GM23248 (cell line): ENCODE results near the gene SLC37A1. TPM values are rescaled to one million over a fixed set of nuclear protein-coding genes. Genes with fewer than 3 reads are reported as not detected.

ENCODE experiments used
- DNase-seq: peaks from one replicate; pipeline ENCODE4 v3.0.0-alpha.2; 2015
- H2AFZ ChIP-seq: fragments of 200-600 bp; sonication (generic); 2 replicates; pipeline ENCODE4 v1.6.1; 2016; ENCODE audit warnings: antibody characterized with exemption
- H3F3A ChIP-seq: fragments of 200-600 bp; sonication (generic); 2 replicates; pipeline ENCODE4 v1.6.1; 2016; ENCODE audit warnings: mild to moderate bottlenecking, antibody characterized with exemption, mixed run types; ENCODE audit not compliant: insufficient read depth
- H3K27ac ChIP-seq: fragments of 200-600 bp; sonication (generic); 2 replicates; pipeline ENCODE4 v1.5.1; 2016; ENCODE audit warnings: mild to moderate bottlenecking
- H3K27me3 ChIP-seq: fragments of 200-600 bp; sonication (generic); replicated peaks from 2 replicates; pipeline ENCODE4 v1.6.1; 2016; ENCODE audit warnings: mild to moderate bottlenecking; ENCODE audit not compliant: insufficient read depth
- H3K36me3 ChIP-seq: fragments of 200-600 bp; sonication (generic); 2 replicates; pipeline ENCODE4 v1.6.1; 2016; ENCODE audit warnings: low read depth, mild to moderate bottlenecking
- H3K4me1 ChIP-seq: fragments of 200-600 bp; sonication (generic); 2 replicates; pipeline ENCODE4 v1.6.1; 2016; ENCODE audit warnings: mild to moderate bottlenecking; ENCODE audit not compliant: insufficient read depth
- H3K4me2 ChIP-seq: fragments of 200-600 bp; sonication (generic); one replicate; pipeline ENCODE4 v1.6.1; 2016; ENCODE audit warnings: mild to moderate bottlenecking; ENCODE audit not compliant: unreplicated experiment
- H3K4me3 ChIP-seq: fragments of 200-600 bp; sonication (generic); 2 replicates; pipeline ENCODE4 v1.5.1; 2016; ENCODE audit warnings: mild to moderate bottlenecking
- H3K79me2 ChIP-seq: fragments of 200-600 bp; sonication (generic); 2 replicates; pipeline ENCODE4 v1.6.1; 2016; ENCODE audit warnings: mild to moderate bottlenecking; ENCODE audit not compliant: insufficient read depth
- H3K9ac ChIP-seq: fragments of 200-600 bp; sonication (generic); 2 replicates; pipeline ENCODE4 v1.6.1; 2016; ENCODE audit warnings: mild to moderate bottlenecking
- H3K9me2 ChIP-seq: fragments of 200-600 bp; sonication (generic); 2 replicates; pipeline ENCODE4 v1.6.1; 2016; ENCODE audit warnings: mixed run types, mild to moderate bottlenecking, moderate library complexity; ENCODE audit not compliant: insufficient read depth
- H3K9me3 ChIP-seq: fragments of 200-600 bp; sonication (generic); one replicate; pipeline ENCODE4 v1.6.1; 2017; ENCODE audit warnings: low read depth
- H4K20me1 ChIP-seq: fragments of 200-600 bp; sonication (generic); 2 replicates; pipeline ENCODE4 v1.6.0; 2016; ENCODE audit not compliant: insufficient read depth
- EZH2 ChIP-seq: fragments of 200-600 bp; sonication (generic); IDR thresholded peaks from 2 replicates; pipeline ENCODE4 v1.6.1; 2018; ENCODE audit warnings: antibody characterized with exemption, mild to moderate bottlenecking; ENCODE audit not compliant: insufficient read depth, poor library complexity, severe bottlenecking
- EZH2phosphoT487 ChIP-seq: fragments of 200-600 bp; sonication (generic); IDR thresholded peaks from 2 replicates; pipeline ENCODE4 v1.6.1; 2018; ENCODE audit warnings: antibody characterized with exemption, moderate library complexity, mild to moderate bottlenecking, low read depth; ENCODE audit not compliant: insufficient read depth
- WGBS, 2 experiments: methylation state at CpG; one replicate each; pipeline ENCODE4 v1.1.6; 2015 to 2017; ENCODE audit warnings: low lambda C conversion rate in 2 of 2, low coverage in 1 of 2; ENCODE audit errors: missing lambda C conversion rate in 2 of 2; 5-methylcytosine and 5-hydroxymethylcytosine counted together
- in situ Hi-C: fragments of 300-500 bp; cut with MboI; formaldehyde crosslinking; loops from 2 replicates; pipeline ENCODE4 v1.15.0; 2020
- polyA plus RNA-seq: library from polyadenylated mRNA; unstranded; fragments of >200 nt; fragmentation: Nextera tagmentation; extraction: Ambion mirVana; gene quantifications from 2 replicates; pipeline ENCODE4 v1.2.1, GENCODE V29; 2016
- total RNA-seq: library from RNA; depleted of rRNA; stranded (reverse); fragments of >200 nt; shearing (Covaris generic); gene quantifications from 2 replicates; pipeline ENCODE4 v1.2.3, GENCODE V29; 2014

SLC37A1 gene
- total and polyA plus RNA-seq, 2 experiments from 2014 or later, result not detected

GRCh38 chr21:42568376-42568775, 54.7 kb downstream of the SLC37A1 start:
- H3K27ac ChIP-seq, result no peak overlapping the region
- H3K9me2 ChIP-seq, result no peaks in the 10 kb centered on the region
- in situ Hi-C loops, result no loop called here
- H3K27me3 ChIP-seq, result no peaks in the 10 kb centered on the region
- H3K4me1 ChIP-seq, result no peaks in the 10 kb centered on the region
- no peaks in the 10 kb centered on the region for H4K20me1 ChIP-seq
- no peak for DNase-seq
- H3K36me3 ChIP-seq, result no peaks in the 10 kb centered on the region
- no peaks in the 10 kb centered on the region for H3K79me2 ChIP-seq
- H3K9me3 ChIP-seq, result no peaks in the 10 kb centered on the region
- TF ChIP-seq EZH2, result no peak
- TF ChIP-seq EZH2phosphoT487, result no peak
- no peaks in the 10 kb centered on the region for H3F3A ChIP-seq
- H2AFZ ChIP-seq, result no peak overlapping the region
- H3K4me3 ChIP-seq, result no peak overlapping the region
- H3K4me2 ChIP-seq, result no peak overlapping the region
- H3K9ac ChIP-seq, result no peak overlapping the region
- 81 to 83% methylated on average over 19 of the region's 19 CpGs for WGBS, 2 experiments

DNA sequence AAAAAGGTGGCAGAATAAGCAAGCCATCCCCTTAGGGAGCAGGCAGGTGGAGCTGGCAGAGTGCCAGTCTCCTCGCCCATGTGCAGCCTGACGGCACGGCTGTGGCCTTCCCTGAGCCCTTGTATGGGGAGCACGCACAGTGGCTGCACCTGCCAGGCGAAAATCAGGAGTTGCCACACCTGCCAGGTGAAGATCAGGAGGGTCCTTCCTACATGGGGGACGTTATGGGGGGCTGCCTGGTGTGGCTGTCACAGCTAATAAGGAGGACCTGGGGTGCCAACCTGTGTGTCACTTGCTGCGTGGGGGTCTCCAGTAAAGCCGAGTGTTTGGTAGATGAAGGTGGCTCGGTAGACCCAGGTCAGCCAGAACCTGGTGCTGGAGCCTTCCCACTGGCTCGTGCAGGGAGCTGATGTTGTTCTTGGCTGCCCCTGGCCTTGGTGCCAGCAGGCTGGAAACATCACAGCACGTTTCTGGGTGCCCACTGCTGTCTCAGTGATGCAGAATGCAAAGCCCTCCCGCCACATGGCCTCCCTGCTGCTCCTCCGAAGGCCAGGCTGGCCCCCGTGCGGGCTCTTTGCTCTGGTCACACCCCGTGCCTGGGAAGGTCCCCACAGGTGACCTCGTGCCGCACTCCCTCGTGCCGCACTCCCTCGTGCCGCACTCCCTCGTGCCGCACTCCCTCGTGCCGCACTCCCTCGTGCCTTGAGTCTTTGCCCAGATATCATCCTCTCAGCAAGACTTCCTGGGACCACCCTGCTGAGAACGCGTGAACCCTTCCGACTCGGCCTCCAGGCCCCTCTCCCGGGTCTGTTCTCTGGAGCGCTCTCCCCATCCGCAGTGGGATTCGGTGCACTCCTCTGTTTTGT, 55.4 kb downstream of the SLC37A1 start:
- no peaks in the 10 kb centered on the region for H3K79me2 ChIP-seq
- in situ Hi-C loops, result no loop called here
- H3K27ac ChIP-seq, result no peak overlapping the region
- H3F3A ChIP-seq, result no peaks in the 10 kb centered on the region
- H3K27me3 ChIP-seq, result no peaks in the 10 kb centered on the region
- no peaks in the 10 kb centered on the region for H4K20me1 ChIP-seq
- H2AFZ ChIP-seq, result no peak overlapping the region
- H3K4me3 ChIP-seq, result no peak overlapping the region
- no peaks in the 10 kb centered on the region for H3K36me3 ChIP-seq
- H3K4me1 ChIP-seq, result no peaks in the 10 kb centered on the region
- WGBS, 2 experiments, result 61 to 70% methylated on average over 25 to 35 of the region's 35 CpGs
- H3K9me3 ChIP-seq, result no peaks in the 10 kb centered on the region
- no peaks in the 10 kb centered on the region for H3K9me2 ChIP-seq
- no peak for DNase-seq
- TF ChIP-seq EZH2phosphoT487, result no peak
- TF ChIP-seq EZH2, result no peak
- no peak overlapping the region for H3K9ac ChIP-seq
- no peak overlapping the region for H3K4me2 ChIP-seq

DNA sequence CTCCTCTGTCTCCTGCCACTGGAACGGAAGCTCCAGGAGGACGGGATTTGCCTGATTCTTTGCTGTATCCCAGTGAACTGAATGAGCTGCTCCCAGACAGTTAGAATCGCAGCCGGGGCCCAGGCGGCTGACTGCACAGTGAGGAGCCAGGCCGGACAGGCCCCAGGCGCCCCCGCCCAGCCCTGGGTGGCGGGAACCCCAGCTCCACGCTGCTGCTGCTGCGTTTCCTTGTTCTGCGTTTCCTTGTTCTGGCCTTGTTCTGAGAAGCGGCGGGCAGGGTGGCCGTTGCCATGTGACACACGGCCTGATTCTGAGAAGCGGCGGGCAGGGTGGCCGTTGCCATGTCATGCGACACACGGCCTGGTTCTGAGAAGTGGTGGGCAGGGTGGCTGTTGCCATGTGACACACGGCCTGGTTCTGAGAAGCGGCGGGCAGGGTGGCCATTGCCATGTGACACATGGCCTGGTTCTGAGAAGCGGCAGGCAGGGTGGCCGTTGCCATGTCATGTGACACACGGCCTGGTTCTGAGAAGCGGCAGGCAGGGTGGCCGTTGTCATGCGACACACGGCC, 56.2 kb downstream of the SLC37A1 start:
- Histone ChIP-seq H3K9me2 (no peaks in the 10 kb centered on the region), H3K36me3 (no peaks in the 10 kb centered on the region), H2AFZ (no peak overlapping the region), H3K27ac (no peak overlapping the region), H3F3A (no peaks in the 10 kb centered on the region), H3K9me3 (no peaks in the 10 kb centered on the region), H3K4me1 (no peaks in the 10 kb centered on the region), H3K4me2 (no peak overlapping the region), H4K20me1 (no peaks in the 10 kb centered on the region), H3K27me3 (no peaks in the 10 kb centered on the region), H3K4me3 (no peak overlapping the region), H3K79me2 (no peaks in the 10 kb centered on the region), H3K9ac (no peak overlapping the region)
- TF ChIP-seq EZH2phosphoT487, result no peak
- no peak for TF ChIP-seq EZH2
- DNase-seq, result no peak
- in situ Hi-C loops, result no loop called here
- 70 to 77% methylated on average over 19 to 31 of the region's 31 CpGs for WGBS, 2 experiments

DNA sequence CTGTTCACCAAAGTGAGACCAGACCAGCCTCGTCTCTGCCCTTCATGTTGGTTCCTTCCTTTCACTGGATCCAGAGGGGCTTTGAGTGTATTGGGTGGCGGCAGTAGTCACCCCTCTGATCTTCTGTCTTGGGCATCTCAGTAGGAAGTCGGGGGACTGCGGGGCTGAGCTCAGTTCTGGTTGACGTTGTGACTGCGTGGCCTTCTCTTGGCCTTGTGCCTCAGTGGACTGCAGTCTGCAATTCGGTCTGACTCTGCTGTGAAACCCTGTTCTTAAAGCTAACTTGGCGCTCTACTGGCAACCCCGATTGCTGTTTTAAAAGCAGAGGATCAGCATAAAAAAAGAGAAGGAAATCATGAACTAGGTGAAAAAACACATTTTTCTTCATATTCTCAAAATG, 56.7 kb downstream of the SLC37A1 start:
- in situ Hi-C loops, result no loop called here

More for the DNA sequence above, 56.7 kb downstream of the SLC37A1 start:
- Histone ChIP-seq H3K36me3 (no peaks in the 10 kb centered on the region), H4K20me1 (no peaks in the 10 kb centered on the region), H3K4me1 (no peaks in the 10 kb centered on the region), H3K9me3 (no peaks in the 10 kb centered on the region), H3K9me2 (no peaks in the 10 kb centered on the region), H3K4me2 (no peak overlapping the region), H2AFZ (no peak overlapping the region), H3K27ac (no peak overlapping the region), H3K9ac (no peak overlapping the region), H3K79me2 (no peaks in the 10 kb centered on the region), H3F3A (no peaks in the 10 kb centered on the region), H3K4me3 (no peak overlapping the region), H3K27me3 (no peaks in the 10 kb centered on the region)
- WGBS, 2 experiments, result 59 to 62% methylated on average over 9 of the region's 9 CpGs
- TF ChIP-seq EZH2, result no peak
- TF ChIP-seq EZH2phosphoT487, result no peak
- DNase-seq, result no peak
